NOMO-1 treated with DMSO at 0.1 percent for 48 hours (cell line): ENCODE data around the gene SPO11.

Experiments
- DNase-seq: peaks from one replicate; lab custom pipeline; 2025; ENCODE audit not compliant: unreplicated experiment; lab: John Stamatoyannopoulos, UW

SPO11 gene, protein sequence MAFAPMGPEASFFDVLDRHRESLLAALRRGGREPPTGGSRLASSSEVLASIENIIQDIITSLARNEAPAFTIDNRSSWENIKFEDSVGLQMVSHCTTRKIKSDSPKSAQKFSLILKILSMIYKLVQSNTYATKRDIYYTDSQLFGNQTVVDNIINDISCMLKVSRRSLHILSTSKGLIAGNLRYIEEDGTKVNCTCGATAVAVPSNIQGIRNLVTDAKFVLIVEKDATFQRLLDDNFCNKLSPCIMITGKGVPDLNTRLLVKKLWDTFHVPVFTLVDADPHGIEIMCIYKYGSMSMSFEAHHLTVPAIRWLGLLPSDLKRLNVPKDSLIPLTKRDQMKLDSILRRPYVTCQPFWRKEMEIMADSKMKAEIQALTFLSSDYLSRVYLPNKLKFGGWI

GRCh38 chr20:57329608-57330221 is at the start of gene SPO11:
Gene SPO11 (plus strand): TSS chr20:57329803. CDS start chr20:57329868, 65 bp downstream.
- no peak for DNase-seq

GRCh38 chr20:57280221-57280620 is 49.4 kb upstream of the SPO11 start:
- DNase-seq = no peak

DNA sequence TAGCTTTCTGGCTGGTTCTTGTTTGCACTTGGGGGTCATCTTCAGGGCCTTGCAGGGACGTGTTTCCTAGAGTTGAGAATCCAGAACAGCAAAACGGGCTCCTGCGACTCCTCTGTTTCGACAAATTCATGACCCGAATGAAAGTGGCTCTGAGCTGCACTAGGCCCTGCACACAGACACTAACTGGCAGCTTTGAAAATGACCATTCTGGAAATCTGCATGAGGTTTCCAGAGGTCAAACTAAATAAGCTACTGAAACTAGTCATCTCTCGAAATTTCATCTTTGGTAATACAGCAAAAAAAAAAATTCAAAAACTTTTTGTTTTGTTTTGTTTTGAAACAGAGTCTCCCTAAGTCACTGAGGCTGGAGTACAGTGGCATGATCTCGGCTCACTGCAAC is 47.7 kb upstream of the SPO11 start:
- no peak for DNase-seq

GRCh38 chr20:57282670-57283361 is 46.8 kb upstream of the SPO11 start:
- no peak for DNase-seq

DNA sequence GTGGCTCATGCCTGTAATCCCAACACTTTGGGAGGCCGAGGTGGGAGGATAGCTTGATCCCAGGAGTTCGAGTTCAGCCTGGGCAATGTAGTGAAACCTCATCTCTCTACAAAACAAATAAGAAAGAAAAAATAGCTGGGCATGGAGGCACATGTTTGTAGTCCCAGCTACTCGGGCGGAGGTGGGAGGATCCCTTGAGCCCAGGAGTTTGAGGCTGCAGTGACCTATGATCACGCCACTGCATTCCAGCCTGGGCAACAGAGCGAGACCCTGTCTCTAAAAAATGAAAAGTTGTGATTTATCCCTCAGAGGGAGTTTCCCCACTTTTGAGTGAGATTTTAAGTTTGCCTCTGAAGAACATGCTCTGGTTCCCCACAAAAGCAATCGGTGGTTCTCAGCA is 45.7 kb upstream of the SPO11 start:
- no peak for DNase-seq

- no peak for DNase-seq
Measured at GRCh38 chr20:57287007-57287880, 42.4 kb upstream of the SPO11 start.

- DNase-seq = no peak
Measured at GRCh38 chr20:57287901-57288300, 41.7 kb upstream of the SPO11 start.

- no peak for DNase-seq
Measured at GRCh38 chr20:57288651-57289277, 40.8 kb upstream of the SPO11 start.

GRCh38 chr20:57289391-57290177 is 40.0 kb upstream of the SPO11 start:
- DNase-seq = no peak

DNA sequence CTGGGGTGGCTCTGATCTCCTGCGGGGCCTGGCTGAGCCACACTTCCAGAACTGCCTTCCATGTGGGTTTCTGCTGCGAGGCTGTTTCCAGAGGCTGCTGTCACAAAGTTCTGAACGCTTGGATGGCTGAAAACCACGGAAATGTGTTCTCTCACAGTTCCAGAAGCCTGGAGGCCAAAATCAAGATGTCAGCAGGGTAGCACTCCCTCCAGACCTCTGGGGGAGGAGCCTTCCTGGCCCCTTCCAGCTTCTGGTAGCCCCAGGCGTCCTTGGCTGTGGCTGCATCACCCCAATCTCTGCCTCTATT is 39.5 kb upstream of the SPO11 start:
- no peak for DNase-seq

- DNase-seq = no peak
Measured at GRCh38 chr20:57291003-57291402, 38.6 kb upstream of the SPO11 start.

DNA sequence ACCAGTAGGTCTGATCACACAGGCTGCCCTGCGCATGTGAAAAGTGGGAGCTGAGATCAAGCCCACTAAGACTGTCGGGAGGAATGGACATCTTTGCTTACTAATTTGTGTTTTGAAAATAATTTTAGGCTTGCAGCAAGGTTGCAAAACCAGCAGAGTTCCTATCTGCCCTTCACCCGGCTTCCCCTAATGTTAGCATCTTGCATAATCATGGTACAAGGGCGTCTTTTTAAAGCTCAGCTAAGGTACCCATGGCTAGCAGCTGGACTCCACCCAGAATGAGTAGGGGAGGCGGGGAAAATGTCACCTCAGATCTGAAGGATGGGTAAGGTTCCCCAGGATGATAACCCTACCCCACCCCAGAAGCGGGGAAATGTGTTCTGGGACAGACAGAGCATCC is 37.9 kb upstream of the SPO11 start:
- DNase-seq = peak; percentile 21

DNA sequence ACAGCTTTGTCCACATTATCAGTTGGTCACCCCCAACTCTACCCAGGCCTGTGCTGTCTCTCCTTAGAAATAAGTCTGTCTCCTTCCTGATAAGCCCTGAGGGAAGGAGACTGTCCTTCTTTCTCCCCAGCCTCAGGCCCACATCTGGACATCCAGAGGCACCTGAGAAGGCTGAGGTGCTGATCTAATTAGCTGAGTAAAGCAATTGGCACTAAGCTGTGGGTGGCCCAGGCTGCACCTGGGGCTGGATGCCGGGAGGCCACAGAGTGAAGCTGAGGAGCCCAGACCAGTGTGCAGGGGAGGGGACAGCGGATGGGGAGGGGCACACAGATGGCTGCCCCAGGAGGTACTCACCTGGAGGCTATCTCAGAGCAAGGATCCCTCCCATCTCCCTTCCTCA is 37.0 kb upstream of the SPO11 start:
- no peak for DNase-seq

- DNase-seq = no peak
Measured at GRCh38 chr20:57293995-57294394, 35.6 kb upstream of the SPO11 start.

DNA sequence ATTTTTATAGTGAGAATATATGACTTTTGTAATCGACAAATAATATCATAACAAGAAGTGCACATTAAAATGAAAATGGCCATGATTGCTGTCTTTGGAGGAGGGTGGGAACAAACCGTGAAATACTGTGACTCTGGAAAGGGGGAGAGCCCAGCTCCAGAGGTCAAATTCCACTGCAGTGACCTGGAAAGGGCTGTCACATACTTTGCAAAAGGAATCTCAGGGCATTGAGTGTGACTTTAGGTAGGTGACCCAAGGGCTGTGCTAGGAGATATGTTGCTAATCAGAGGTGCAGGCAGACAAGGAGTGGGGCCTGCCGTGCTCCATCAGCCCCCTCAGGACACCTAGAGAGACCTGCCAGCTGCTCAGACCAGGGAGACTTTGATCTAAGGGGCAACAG is 35.1 kb upstream of the SPO11 start:
- no peak for DNase-seq

DNA sequence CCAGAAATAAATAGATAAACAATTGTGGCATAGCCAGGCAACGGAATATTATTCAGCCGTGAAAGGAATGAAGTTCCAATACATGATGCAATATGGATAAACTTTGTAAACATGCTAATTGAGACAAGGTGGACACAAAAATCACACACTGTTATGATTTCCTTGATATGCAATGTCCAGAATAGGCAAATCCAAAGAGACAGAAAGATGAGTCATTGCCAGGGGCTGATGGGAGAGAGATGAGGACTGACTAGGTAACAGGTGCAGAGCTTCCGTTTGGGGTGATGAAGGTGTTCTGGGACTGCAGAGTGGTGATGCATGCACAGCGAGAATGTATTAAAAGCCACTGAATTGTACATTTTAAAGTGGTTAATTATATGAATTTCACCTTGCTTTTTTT is 31.1 kb upstream of the SPO11 start:
- no peak for DNase-seq

GRCh38 chr20:57301026-57301425 is 28.6 kb upstream of the SPO11 start:
- no peak for DNase-seq

- DNase-seq = no peak
Measured at GRCh38 chr20:57306747-57307146, 22.9 kb upstream of the SPO11 start.

DNA sequence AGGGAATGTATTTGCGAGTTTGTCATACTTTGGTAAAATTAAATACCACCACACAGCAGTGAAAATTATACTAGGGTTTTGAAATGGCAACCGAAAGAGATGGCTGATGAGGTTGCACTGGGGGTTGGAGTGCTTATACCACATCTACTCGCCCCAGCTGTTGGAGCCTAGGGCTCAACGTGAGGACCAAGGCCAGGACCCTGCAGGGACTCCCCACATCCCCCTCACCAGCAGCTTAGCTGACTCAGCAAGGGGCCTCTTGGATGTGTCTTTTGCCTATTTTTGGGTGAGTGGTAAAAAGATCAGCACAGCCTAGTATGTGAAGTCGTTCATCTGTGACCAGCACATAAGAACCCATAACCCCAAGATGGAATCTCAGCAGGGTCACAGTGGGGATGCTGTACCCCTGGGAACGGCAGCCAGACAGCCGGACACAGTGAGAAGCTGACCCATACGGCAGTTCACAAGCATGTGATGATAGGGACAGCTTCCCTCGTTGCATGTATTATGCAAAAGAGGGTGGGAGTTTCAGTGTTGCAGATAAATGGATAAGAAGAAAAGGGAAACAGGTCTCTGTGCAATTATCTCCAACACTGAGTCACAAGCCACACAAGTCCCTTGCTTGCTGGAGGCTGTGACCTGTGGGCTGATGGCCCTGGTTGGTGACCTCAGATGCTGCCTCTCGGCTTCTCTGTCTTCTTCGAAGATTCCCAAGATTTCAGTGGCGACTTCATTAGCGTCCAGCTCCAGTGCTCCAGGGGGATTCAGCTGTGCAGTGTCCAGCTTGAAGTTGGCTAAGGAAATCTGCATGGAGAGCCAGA is 20.9 kb upstream of the SPO11 start:
- DNase-seq = peak; percentile 86
